HG02588 (cell line): Measurements from ENCODE around the gene FNBP1L.

ENCODE experiments used
- ATAC-seq: cut with Tn5 transposase; IDR thresholded peaks from one replicate; pipeline ENCODE4 v1.9.1; 2021; ENCODE audit warnings: mild to moderate bottlenecking, moderate library complexity; ENCODE audit not compliant: unreplicated experiment

The FNBP1L gene

DNA sequence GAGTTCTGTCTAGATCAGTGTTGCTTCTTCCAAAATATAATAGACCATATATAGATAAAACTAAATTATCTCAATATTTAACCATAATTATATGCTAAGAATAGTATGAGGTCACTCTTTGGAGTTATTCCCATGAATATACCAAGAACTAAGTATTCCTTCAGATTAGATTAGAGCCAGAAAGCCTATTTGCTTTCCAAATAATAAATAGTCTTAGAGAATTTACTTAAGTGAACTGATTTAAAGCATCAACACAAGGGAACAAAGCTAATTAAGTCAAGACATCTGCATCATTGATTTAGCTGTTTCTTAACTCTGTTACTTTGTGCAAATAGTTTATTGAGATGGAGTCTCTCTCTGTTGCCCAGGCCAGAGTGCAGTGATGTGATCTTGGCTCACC lies 35.7 kb downstream of the FNBP1L start:
- no peak for ATAC-seq

DNA sequence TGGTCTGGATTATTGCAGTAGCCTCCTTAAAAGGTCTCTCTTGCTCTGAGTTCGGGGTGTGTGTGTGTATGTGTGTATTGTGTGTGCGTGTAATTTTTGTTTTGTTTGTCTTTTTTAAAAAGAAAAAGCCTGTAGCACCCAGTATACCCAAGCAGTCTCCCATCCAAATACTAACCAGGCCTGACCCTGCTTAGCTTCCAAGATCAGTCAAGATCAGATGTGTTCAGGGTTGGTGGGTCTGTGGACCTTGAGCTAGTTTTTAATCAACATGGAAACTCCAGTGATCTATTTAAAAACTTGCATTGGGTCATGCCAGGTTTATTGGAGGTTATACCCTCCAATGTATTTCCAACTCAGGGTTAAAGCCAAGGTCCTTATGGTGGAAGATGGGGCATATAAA lies 40.3 kb downstream of the FNBP1L start:
- ATAC-seq, result no peak

DNA sequence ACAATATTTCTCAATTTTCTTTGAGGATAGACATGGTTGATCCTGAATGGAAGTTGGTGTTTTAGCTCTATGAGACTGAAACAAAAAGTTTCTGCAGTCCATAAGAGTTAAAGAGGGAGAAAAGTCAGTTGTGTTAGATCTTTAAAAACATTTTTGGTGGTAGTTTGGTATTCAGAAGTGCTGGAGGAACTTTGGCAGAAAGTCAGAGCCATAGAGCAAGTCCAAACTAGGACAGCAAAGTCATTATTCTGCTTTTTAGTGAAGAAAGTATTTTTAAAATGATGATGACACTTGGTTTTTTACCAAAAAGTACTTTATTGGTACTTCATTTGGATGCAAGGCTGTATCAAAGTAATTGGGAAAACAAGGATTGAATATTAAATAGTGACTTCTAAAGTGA lies 41.8 kb downstream of the FNBP1L start:
- no peak for ATAC-seq

DNA sequence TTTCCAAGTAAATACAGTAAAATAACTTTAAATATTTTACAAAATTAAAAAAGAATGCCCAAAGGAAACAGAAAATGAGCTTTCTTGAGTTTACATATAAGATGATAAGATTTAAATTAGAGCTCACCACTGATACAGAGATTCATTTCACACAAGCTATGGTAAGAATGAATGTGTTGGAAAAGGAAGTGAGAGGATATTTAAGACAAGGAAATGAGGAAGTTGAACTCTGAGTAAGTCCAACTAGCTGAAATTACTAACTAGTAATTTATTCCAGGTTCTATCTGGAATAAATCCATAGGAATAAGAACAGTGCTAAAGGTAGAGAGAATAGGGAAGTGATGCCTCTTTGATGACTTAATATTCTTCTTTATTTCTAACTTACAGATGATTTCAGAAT lies 42.4 kb downstream of the FNBP1L start:
- ATAC-seq, result no peak

DNA sequence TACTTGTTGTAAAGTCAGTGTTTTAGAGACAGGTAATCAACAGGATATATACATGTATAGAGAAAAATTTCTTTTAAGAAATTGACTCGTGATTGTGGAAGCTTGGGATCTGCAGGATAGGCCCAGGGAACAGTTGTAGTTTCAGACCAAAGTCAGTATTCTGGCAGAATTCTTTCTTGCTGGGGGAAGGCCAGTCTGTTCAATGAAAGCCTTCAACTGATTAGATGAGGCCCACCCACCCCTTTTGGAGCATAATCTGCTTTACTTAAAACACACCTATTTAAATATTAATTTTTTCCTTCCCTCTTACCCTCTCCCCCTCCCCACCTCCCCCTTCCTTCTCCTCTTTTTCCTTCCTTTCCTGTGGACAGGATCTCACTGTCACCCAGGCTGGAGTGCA lies 48.0 kb downstream of the FNBP1L start:
- no peak for ATAC-seq

DNA sequence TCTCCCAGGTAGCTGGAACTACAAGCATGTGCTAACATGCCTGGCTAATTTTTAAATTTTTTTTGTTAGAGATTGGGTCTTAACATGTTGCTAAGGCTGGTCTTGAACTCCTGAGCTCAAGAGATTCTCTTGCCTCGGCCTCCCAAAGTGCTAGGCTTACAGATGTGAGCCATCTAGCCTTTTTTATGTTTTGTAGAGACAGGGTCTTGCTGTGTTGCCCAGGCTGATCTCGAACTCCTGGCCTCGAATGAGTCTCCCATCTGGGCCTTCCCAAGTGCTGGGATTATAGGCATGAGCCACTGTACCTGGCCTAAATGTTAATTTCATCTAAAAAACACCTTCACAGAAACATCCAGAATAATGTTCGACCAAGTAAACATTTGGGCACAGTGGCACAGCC lies 48.6 kb downstream of the FNBP1L start:
- ATAC-seq, result no peak

DNA sequence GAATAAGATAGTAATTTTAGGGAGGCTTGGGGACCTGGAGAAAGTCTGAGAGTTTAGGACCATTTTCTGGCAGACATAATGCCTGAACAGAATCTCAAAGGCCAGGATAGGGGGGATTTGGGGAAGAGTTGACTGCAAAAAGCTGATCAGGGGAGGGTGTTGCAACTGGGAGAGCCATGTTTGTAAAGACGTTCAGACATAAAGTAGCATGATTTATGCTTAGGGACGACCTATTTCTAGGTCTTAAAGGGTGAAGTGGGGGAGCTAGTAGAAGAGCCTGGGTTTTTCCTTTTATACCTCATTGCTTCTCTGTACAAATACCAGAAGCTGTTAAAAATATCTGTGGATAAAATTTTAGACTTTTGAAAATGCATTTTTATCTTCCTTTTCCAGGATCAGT lies 51.2 kb downstream of the FNBP1L start:
- ATAC-seq, result no peak

DNA sequence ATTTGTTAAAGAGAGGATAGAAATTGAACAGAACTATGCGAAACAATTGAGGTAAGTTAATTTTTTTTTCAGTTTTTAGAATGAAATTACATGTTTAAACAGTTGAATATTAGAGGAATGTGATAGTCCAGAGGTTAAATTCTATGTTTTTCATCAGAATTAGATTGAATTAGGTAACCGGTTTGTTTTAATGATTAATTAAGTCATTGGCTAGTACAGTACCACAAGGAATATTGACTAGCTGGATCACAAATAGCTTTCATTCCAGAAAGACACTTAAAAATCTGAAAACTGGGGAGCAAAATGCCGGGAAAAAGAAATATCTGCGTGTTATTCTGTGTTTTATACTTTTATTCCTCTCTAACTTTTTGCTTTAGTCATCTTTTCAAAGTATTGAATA lies 51.6 kb downstream of the FNBP1L start:
- ATAC-seq, result no peak

DNA sequence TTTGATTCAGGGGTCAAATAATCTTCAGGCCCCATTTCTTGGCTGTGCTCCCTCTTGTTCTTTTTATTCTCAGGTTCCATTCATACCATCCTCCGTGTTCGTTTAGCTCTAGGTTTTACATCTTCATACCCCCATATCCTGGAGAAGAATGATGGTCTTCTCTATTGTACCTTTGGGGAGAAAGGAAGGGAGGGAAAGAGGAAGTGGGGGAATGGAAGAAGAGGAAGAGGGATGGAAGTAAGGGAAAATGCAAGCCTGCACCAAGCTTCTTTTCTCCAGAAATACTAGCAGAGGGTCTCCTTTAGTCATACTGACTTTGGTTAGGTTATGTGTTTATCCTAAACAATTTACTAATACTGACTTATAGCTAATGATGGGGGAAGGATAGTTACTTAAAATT lies 52.4 kb downstream of the FNBP1L start:
- no peak for ATAC-seq

DNA sequence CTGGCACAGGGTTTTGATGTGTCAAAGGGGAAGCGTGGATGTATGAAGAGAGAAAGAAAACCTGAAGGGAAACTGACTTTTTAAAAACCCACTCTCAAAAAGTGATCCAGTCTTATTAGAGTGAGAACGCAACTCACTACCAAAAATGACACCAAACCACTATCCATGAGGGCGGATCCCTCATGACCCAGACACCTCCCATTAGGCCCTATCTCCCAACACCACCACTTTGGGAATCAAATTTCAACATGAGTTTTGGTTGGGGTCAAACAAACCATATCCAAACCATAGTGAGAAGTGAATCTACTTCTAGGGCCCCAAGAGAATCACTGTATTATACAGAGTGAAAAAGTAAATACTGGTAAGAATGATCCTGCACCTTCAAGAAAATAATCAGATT lies 53.5 kb downstream of the FNBP1L start:
- no peak for ATAC-seq

DNA sequence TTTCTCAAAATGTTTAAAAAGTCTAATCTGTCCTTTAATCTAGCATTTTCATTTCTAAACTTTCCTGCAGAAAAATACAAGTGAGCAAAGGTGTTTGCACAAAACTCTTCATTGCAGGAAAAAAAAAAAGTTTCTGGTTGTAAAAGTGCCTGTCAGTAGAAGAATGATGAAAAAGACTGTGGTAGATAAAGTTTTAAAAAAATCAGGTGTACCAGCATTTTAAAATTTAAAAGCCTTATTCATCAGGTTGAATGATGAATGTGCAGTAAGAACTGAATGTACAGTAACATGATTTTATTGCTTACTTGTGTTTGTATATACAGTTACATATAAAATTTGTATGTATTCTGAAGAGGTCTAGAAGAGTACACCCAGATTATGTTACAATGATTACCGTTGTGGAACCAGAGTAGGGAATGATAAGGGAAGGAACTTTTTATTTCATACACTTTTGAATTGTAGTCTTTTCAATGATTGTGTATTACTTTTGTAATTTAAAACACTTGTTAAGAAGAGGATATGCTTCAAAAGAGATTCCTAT lies 54.0 kb downstream of the FNBP1L start:
- ATAC-seq, result no peak

DNA sequence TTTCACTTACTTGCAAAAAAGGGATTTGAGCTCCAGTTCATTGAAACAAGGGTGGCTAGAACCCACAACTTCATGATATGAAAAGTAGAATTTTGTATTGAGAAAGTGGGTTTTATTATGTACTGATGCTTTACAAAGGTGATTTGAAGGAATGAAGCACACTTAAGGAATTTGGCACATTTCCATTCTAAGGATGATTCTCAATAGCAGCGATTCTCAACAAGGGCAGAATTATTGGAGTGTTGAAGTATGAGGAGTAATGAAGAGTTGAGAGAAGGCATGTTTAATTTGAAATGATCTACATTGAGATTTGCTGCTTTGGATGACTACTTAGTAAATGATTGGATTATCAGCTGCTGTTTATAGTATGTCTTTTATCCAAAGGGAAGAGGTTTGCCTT lies 54.7 kb downstream of the FNBP1L start:
- ATAC-seq, result no peak

DNA sequence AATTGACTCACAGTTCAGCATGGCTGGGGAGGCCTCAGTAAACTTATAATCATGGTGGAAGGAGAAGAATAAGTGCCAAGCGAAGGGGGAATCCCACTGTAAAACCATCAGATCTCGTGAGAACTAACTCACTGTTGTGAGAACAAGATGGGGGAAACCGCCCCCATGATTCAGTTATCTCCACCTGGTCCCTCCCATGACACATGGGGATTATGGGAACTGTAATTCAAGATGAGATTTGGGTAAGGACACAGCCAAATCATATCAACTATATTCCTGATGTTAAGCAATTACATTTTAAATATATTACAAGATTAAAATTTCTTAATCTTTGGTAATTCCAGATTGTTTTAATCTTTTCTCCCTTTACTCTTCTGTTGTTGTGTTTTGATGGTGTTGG lies 55.2 kb downstream of the FNBP1L start:
- no peak for ATAC-seq

DNA sequence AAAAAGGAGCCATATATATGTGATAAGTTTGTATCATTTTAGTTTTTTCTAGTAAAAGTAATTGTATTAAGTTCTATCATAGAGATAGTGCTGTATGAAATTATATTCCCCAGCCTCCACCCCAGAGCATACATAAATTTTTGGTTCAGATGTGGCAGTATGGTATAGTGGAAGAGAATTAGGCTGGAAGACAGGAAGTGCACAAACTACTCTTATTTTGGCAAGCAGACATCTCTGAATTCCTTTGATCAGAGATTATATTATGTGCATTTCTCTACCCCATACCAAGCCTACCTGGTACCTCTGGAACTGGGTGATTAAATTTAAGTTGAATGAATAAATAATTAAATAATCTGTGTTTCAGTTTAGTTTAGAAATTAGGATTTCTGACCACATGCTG lies 55.9 kb downstream of the FNBP1L start:
- ATAC-seq, result no peak

DNA sequence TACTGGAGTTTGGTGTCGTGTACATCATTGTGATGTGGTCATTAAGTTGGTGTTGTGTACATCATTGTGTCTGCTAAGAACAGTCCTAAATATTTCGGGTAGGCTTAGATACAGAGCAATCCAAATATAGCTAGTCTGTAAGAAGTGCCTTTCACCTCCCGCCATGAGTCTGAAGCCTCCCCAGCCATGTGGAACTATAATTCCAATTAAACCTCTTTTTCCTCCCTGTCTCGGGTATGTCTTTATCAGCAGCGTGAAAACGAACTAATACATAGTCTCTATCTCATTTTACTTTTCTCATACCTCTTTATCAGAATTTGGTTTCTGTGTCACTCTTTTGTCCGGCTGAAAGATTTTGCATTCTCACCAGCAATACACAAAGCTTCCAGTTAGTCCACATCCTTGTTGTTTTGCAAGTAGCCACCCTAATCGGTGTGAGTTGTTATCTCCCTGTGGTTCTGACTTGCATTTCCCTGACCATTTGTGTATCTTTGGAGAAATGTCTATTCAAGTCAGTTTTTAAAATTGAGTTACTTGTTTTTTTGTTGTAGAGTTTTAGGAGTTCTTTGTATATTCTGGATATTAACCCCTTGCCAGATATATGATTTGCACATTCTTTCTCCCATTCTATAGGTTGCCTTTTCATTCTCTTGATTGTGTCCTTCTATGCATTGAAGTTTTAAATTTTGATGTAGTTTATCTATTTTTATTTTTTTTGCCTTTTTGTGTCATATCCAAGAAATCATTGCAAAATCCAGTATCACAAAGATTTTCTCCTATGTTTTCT lies 56.5 kb downstream of the FNBP1L start:
- ATAC-seq, result no peak

DNA sequence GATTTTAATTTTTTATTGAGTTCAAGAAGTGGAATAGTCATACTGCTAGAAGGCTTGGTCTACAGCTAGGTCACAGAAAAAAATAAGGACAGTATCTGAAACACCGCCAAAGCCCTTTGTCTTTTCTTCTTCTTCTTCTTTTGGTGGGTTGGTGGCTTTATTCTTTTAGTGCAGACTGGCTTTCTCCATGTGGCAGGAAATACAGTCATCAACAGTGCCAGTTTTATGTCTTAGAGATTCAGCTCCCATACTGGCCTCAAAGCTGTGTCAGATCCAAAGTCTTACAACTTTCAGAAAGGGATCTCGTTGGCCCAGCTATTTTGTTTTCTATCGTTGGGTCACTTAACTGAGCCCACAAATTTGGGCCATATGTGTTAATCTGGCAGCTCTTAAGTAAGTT lies 58.2 kb downstream of the FNBP1L start:
- ATAC-seq, result no peak

DNA sequence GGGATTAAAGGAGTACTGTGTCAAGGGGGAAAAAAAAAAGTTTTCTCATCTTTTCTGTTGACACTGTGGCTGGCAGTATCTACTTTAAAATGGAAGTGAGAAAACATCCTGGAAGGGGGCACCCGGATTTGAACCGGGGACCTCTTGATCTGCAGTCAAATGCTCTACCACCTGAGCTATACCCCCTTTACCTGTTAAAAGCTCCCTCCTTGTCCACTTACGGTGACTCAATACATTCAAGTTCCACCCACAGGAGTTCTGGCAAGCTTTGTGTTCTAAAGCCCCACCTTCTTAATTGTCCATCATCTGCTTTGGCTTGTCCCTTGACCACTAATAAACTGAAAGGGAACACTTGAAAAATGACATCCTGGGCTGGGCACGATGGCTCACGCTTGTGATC lies 68.2 kb downstream of the FNBP1L start:
- no peak for ATAC-seq

DNA sequence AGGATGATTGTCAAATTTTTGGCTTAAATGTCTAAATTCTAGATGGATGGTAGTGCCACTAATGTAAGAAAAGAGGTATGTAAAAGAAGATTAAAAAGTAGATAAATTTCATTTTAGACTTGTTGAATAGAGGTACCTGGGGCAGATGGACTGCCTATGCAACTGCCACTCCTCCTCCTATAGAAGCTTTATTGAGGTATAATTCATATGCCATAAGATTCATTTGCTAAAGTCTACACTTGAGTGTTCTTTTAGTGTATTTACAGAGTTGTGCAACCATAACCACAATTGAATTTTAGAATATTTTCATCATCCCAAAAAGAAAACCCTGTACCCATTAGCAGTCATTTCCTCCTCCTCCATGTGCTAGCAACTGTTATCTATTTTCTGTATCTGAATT lies 70.6 kb downstream of the FNBP1L start:
- no peak for ATAC-seq

DNA sequence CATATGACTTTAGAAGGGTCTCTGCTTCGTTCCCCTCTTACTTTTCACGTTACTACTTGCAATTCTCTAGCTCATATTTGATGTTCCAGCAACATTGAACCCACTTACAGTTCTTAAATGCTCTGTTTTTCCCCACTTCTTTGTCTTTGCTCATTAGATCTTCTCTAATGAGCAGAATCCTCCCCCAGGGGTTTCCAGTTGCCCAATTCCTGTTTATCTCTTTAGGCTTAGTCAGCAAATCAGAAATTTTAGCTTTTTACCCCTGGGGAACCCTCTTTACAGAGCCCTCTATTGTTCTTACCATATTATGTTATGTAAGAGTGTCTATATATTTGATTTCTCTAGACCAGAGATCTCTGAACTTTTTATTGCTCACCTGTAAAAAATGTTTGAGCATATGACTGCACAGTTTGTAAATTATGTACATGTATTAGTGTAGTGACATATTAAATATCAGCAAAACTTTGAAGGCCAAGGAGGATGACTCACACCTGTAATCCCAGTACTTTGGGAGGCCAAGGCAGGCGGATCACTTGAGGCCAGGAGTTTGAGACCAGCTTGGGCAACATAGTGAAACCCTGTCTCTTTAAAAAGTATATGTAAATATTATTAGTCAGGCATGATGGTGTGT lies 71.4 kb downstream of the FNBP1L start:
- no peak for ATAC-seq

DNA sequence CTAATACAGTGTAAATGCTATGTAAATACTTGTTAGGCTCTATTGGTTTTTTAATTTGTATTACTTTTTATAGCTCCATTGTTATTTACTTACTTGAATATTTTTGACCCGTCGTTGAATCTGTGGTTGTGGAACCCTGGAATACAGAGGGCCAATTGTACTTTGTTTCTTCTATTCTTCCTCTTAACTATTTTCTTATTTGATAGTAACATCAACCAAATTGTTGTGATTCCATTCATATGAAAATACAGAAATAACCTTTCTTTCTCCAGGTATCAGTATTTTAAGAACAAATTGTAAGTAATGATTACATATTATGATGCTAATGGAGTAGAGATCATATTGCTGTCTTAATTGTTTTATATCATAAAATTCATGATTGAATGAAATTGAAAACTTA lies 73.7 kb downstream of the FNBP1L start:
- ATAC-seq, result no peak

DNA sequence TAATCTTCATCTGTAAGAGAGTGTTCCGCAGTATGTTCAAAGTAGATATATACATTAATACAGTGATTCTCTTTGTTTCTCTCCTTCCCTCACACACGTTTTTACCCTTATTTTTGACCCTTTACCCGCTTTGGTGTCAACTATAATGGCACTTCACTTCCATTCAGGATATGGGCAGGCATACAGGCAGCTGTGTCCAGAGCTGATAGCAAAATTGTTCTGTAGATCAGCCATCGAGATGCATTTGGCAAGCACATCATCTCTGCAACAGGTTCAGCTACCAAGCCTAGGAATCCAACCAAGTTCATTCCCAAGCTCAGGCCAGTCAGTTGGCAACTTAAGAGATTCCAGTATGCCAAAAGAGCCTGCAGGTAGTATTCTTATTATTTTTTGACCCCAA lies 74.8 kb downstream of the FNBP1L start:
- ATAC-seq, result no peak

DNA sequence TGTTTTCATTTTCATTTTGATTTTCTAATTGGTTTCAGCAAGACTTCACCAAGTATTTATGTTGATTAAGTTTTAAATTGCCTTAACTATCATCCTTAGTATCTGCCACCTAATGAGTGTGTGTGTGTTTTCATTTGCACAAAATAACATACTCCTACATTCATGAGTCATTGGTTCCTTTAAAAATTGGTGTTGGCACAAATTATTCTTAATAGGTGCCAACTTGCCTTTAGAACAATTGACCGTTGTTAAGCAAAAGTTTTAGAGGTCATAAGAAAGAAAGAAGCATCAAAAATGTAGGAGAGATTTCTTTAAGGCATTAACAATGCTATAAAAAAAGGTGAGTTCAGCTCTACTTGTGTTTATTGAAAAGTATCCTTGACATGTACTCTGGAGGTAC lies 77.5 kb downstream of the FNBP1L start:
- no peak for ATAC-seq

DNA sequence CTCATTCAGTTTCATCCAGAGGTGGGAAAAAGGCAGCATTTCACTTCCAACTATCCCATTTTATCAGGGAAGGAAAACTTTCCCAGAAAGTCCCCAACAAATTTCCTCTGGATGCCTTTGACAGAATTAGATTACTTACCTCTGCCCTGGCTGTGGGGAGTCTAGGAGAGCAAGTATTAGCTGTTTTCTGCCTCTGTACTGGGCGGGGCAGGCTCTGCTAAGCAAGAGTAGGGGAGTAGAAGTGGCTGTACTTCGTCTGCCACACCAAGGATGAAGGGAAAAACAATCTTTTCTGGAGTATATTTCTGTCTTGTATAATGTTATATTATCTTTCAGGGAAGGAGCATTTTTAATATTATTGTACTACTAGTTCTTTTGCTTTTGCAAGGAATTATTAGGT lies 78.5 kb downstream of the FNBP1L start:
- ATAC-seq, result no peak
